Spleen (tissue), 11 donors: Measurements from ENCODE around the gene GRAMD2A. TPM values are rescaled to one million over a fixed set of nuclear protein-coding genes. Genes with fewer than 3 reads are reported as not detected.

Experiments
- DNase-seq: peaks from one replicate; pipeline ENCODE4 v3.0.0-alpha.2; 2020
- H3K27ac ChIP-seq, 8 donors: fragments of 200-600 bp; sonication (generic) in 7 of 8; 1 replicate in 4 of 8; 2 replicates in 4 of 8; pipeline versions ENCODE4 v1.5.0 to v1.8.0; 2016 to 2021; ENCODE audit warnings: inconsistent platforms in 4 of 8, mild to moderate bottlenecking in 4 of 8, moderate library complexity in 1 of 8
- H3K27me3 ChIP-seq, 7 donors: fragments of 200-600 bp; sonication (generic) in 6 of 7; replicated peaks in 1 of 7; 1 replicate in 4 of 7; 2 replicates in 3 of 7; pipeline versions ENCODE4 v1.5.0 to v1.8.0; 2016 to 2021; ENCODE audit warnings: inconsistent platforms in 3 of 7, mild to moderate bottlenecking in 1 of 7
- H3K36me3 ChIP-seq, 6 donors: fragments of 200-600 bp; sonication (generic) in 5 of 6; 1 replicate in 4 of 6; 2 replicates in 2 of 6; pipeline versions ENCODE4 v1.5.0 to v1.8.0; 2016 to 2021; ENCODE audit warnings: inconsistent platforms in 2 of 6
- H3K4me1 ChIP-seq, 6 donors: fragments of 200-600 bp; sonication (generic) in 5 of 6; 1 replicate in 3 of 6; 2 replicates in 3 of 6; pipeline versions ENCODE4 v1.5.0 to v1.8.0; 2016 to 2021; ENCODE audit warnings: inconsistent platforms in 3 of 6
- H3K4me3 ChIP-seq, 8 donors: fragments of 200-600 bp; sonication (generic) in 7 of 8; 1 replicate in 4 of 8; 2 replicates in 4 of 8; pipeline versions ENCODE4 v1.5.0 to v1.8.0; 2016 to 2021; ENCODE audit warnings: inconsistent platforms in 4 of 8, mild to moderate bottlenecking in 4 of 8, moderate library complexity in 2 of 8
- H3K9me3 ChIP-seq, 8 donors: fragments of 200-600 bp; sonication (generic) in 7 of 8; 1 replicate in 4 of 8; 2 replicates in 4 of 8; pipeline versions ENCODE4 v1.5.0 to v1.8.0; 2016 to 2021; ENCODE audit warnings: inconsistent platforms in 4 of 8
- POLR2A ChIP-seq, 3 donors: fragments of 450-650 bp; IDR thresholded peaks; one replicate each; pipeline ENCODE4 v1.5.1; 2017; ENCODE audit warnings: antibody characterized with exemption in 3 of 3, mild to moderate bottlenecking in 1 of 3
- POLR2AphosphoS5 ChIP-seq, 3 donors: sonication (generic); formaldehyde crosslinking; IDR thresholded peaks; one replicate each; pipeline ENCODE4 v1.5.1; 2017; ENCODE audit warnings: antibody characterized with exemption in 3 of 3
- WGBS, 5 donors: extraction: QIAGEN DNeasy Blood & Tissue Kit in 3 of 5; methylation state at CpG; one replicate each; pipeline versions ENCODE4 v1.1.5 to v1.1.7; 2013 to 2018; 5-methylcytosine and 5-hydroxymethylcytosine counted together
- intact Hi-C: fragments of 100-400 bp; cut with DNase I; formaldehyde crosslinking; loops from one replicate; pipeline ENCODE4 v1.15.0; 2023; ENCODE audit warnings: low total_unique reads
- polyA plus RNA-seq, 3 donors: library from polyadenylated mRNA; stranded (reverse); fragments of 200-250 nt; gene quantifications; one replicate each; pipeline ENCODE4 v1.2.1, GENCODE V29; 2013
- total RNA-seq, 7 donors: library from RNA; depleted of rRNA in 3 of 7; stranded (reverse); fragments of >200 nt in 3 of 7; fragmentation: NEBNext Ultra II Directional in 4 of 7; extraction: Animal tissue kit (Norgen Biotek cat#: 25700) in 4 of 7; gene quantifications; one replicate each; pipeline versions ENCODE4 v1.1.0 to v1.2.1, GENCODE V29; 2016 to 2021
- TF ChIP-seq, protein P1 (sequence below), 11 experiments: fragments of 200-600 bp in 7 of 11; fragments of 450-650 bp in 4 of 11; sonication (generic) in 4 of 11; IDR thresholded peaks in 8 of 11; conservative IDR thresholded peaks in 3 of 11; 1 replicate in 7 of 11; 2 replicates in 4 of 11; pipeline versions ENCODE4 v1.4.0 to v1.8.0; 2016 to 2021; ENCODE audit warnings: antibody characterized with exemption in 11 of 11, inconsistent platforms in 4 of 11, mild to moderate bottlenecking in 1 of 11
- donor health status: healthy with polysubstance abuse.
- donor health status: DM: no; HTN: no; CAD: no; lungs with moderate emphysema.
- donor health status: DM: no; HTN: no; CAD: no.
- donor health status: Bipolar disorder and iron deficiency.
- donor health status: healthy.
- donor health status: DM: no; HTN: no; CAD: no.
- donor health status: DM: yes; HTN: yes; CAD: no.

The GRAMD2A gene
- total and polyA plus RNA-seq, 10 donors, result 0.03 to 0.34 (median 0.09) TPM; not detected in 6

DNA sequence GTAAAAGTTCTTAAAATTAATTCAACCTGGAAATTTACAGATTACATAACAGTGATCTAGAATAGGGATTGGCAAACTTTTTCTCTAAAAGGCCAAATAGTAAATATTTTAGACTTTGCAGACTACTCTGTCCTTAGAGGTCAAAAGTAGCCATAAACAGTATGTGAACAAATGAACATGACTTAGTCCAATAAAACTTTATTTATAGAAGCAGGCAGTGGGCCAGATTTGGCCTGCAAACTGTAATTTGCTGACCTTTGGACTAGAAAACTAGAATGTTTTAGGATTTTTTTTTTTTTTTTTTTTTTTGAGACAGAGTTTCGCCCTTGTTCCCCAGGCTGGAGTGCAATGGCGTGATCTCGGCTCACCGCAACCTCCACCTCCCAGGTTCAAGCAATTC, 67.3 kb downstream of the GRAMD2A start:
- no peaks in the 10 kb centered on the region for H3K36me3 ChIP-seq
- no peak for DNase-seq

GRCh38 chr15:72128359-72128758, 69.2 kb downstream of the GRAMD2A start:
- no peak overlapping the region for H3K4me3 ChIP-seq
- H3K27ac ChIP-seq, result no peak overlapping the region
- H3K4me1 ChIP-seq, result peaks cover 0 to 5% (median 0%) of the 10 kb centered on the region in 6 donors
- H3K27me3 ChIP-seq, result no peaks in the 10 kb centered on the region
- no peaks in the 10 kb centered on the region for H3K9me3 ChIP-seq
- TF ChIP-seq POLR2A (IDR thresholded peaks at IDR 0.05) (no peak), POLR2AphosphoS5 (IDR thresholded peaks at IDR 0.05) (no peak)
- TF ChIP-seq, protein P1, sequence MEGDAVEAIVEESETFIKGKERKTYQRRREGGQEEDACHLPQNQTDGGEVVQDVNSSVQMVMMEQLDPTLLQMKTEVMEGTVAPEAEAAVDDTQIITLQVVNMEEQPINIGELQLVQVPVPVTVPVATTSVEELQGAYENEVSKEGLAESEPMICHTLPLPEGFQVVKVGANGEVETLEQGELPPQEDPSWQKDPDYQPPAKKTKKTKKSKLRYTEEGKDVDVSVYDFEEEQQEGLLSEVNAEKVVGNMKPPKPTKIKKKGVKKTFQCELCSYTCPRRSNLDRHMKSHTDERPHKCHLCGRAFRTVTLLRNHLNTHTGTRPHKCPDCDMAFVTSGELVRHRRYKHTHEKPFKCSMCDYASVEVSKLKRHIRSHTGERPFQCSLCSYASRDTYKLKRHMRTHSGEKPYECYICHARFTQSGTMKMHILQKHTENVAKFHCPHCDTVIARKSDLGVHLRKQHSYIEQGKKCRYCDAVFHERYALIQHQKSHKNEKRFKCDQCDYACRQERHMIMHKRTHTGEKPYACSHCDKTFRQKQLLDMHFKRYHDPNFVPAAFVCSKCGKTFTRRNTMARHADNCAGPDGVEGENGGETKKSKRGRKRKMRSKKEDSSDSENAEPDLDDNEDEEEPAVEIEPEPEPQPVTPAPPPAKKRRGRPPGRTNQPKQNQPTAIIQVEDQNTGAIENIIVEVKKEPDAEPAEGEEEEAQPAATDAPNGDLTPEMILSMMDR (IDR thresholded peaks at IDR 0.05 in 8 of 11, conservative IDR thresholded peaks at IDR 0.05 in 3 of 11), result no peak
- intact Hi-C loops, result no loop called here
- no peaks in the 10 kb centered on the region for H3K36me3 ChIP-seq
- no peak for DNase-seq

More for the DNA sequence above, 67.3 kb downstream of the GRAMD2A start:
- Histone ChIP-seq H3K27me3 (no peaks in the 10 kb centered on the region), H3K4me1 (no peaks in the 10 kb centered on the region), H3K4me3 (no peak overlapping the region), H3K9me3 (no peaks in the 10 kb centered on the region), H3K27ac (no peak overlapping the region)
- intact Hi-C loops, result no loop called here
- TF ChIP-seq POLR2AphosphoS5 (IDR thresholded peaks at IDR 0.05) (no peak), POLR2A (IDR thresholded peaks at IDR 0.05) (no peak)
- TF ChIP-seq, protein P1 (IDR thresholded peaks at IDR 0.05 in 8 of 11, conservative IDR thresholded peaks at IDR 0.05 in 3 of 11), result no peak
- WGBS, 5 donors, result 91 to 99% (median 95%) methylated on average over 4 of the region's 4 CpGs

- no peaks in the 10 kb centered on the region for H3K9me3 ChIP-seq
- no peak for DNase-seq
- TF ChIP-seq, protein P1 (IDR thresholded peaks at IDR 0.05 in 8 of 11, conservative IDR thresholded peaks at IDR 0.05 in 3 of 11), result no peak
- TF ChIP-seq POLR2AphosphoS5 (IDR thresholded peaks at IDR 0.05) (no peak), POLR2A (IDR thresholded peaks at IDR 0.05) (no peak)
- H3K36me3 ChIP-seq, result no peaks in the 10 kb centered on the region
- WGBS, 5 donors, result 49 to 73% (median 62%) methylated on average over 2 of the region's 2 CpGs
- H3K4me3 ChIP-seq, result no peak overlapping the region
- no peaks in the 10 kb centered on the region for H3K27me3 ChIP-seq
- H3K27ac ChIP-seq, result no peak overlapping the region
- intact Hi-C loops, result no loop called here
- H3K4me1 ChIP-seq, result peaks cover 0 to 5% (median 0%) of the 10 kb centered on the region in 6 donors
These were observed 69.8 kb downstream of the GRAMD2A start for GRCh38 chr15:72127724-72128322.

DNA sequence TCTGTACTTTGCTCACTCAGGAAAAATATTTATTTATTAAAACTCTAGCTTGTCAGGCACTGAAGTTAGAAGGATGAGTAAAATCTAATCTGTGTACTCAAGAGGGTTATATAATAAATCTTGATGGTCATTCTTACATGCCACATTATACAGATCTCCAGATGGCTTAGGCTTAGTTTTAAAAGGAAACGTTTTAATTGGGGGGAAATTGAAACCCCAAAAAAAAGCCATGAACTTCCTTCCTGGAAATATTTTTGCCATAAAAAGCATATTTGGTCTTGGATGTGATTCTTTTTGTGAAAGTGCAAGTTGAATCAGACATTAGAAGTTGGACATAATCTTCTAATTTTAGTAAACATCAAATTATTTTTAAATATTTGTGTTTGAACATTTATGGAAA, 73.4 kb downstream of the GRAMD2A start:
- TF ChIP-seq POLR2AphosphoS5 (IDR thresholded peaks at IDR 0.05) (no peak), POLR2A (IDR thresholded peaks at IDR 0.05) (no peak)
- TF ChIP-seq, protein P1 (IDR thresholded peaks at IDR 0.05 in 8 of 11, conservative IDR thresholded peaks at IDR 0.05 in 3 of 11), result no peak
- no peak for DNase-seq
- WGBS, 5 donors, result 2 to 5% (median 2%) methylated on average over 1 of the region's 1 CpG
- no peaks in the 10 kb centered on the region for H3K9me3 ChIP-seq
- H3K36me3 ChIP-seq, result no peaks in the 10 kb centered on the region
- peaks cover 0 to 10% (median under 1%) of the 10 kb centered on the region in 6 donors for H3K4me1 ChIP-seq
- no peaks in the 10 kb centered on the region for H3K27me3 ChIP-seq
- H3K27ac ChIP-seq, result no peak overlapping the region
- intact Hi-C loops, result no loop called here
- H3K4me3 ChIP-seq, result no peak overlapping the region
